Sigmoid colon (tissue), 4 donors: ENCODE measurements around the gene TMEM89.

Source experiments
- EP300 ChIP-seq, 4 donors: sonication (generic); formaldehyde crosslinking; IDR thresholded peaks; one replicate each; pipeline ENCODE4 v1.6.1; 2017; ENCODE audit warnings: antibody characterized with exemption in 4 of 4
- TF ChIP-seq, protein P1 (sequence below), 4 experiments: fragments of 450-650 bp in 3 of 4; fragments of 200-600 bp in 1 of 4; IDR thresholded peaks; one replicate each; pipeline ENCODE4 v1.5.1; 2016 to 2019; ENCODE audit warnings: antibody characterized with exemption in 4 of 4, mild to moderate bottlenecking in 3 of 4, moderate library complexity in 2 of 4

DNA sequence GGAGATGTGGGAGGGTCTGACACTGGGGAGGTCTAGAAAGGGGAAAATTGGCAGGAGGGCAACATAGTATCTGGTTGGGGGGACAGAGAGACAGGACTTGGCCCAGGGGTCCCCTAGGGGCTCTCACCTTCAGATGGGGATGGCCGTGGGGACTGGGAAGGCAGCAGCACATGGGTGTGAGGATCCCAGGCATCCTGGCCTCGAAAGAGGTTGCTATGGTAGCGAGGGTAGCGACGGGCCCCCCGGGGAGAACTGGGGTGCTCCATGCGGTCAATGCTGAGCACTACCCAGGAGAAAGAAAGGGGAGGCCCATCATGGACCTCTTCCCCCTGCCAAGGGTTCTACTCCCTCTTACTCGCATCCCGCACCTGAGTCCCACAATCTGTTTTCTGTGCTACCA is 26.1 kb upstream of the TMEM89 start:
- TF ChIP-seq EP300 (IDR thresholded peaks at IDR 0.05): no peak
- TF ChIP-seq, protein P1, sequence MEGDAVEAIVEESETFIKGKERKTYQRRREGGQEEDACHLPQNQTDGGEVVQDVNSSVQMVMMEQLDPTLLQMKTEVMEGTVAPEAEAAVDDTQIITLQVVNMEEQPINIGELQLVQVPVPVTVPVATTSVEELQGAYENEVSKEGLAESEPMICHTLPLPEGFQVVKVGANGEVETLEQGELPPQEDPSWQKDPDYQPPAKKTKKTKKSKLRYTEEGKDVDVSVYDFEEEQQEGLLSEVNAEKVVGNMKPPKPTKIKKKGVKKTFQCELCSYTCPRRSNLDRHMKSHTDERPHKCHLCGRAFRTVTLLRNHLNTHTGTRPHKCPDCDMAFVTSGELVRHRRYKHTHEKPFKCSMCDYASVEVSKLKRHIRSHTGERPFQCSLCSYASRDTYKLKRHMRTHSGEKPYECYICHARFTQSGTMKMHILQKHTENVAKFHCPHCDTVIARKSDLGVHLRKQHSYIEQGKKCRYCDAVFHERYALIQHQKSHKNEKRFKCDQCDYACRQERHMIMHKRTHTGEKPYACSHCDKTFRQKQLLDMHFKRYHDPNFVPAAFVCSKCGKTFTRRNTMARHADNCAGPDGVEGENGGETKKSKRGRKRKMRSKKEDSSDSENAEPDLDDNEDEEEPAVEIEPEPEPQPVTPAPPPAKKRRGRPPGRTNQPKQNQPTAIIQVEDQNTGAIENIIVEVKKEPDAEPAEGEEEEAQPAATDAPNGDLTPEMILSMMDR (IDR thresholded peaks at IDR 0.05): no peak
